Type B pancreatic cell (in vitro differentiated cells): ENCODE results near the gene CCDC124. TPM values are rescaled to one million over a fixed set of nuclear protein-coding genes. Genes with fewer than 3 reads are reported as not detected.
A peak's percentile ranks its signal among the peaks of the same experiment; 100 is the strongest.

ENCODE experiments used
- DNase-seq: peaks from one replicate; pipeline ENCODE4 v3.0.0; 2021; ENCODE audit warnings: mixed read lengths; ENCODE audit not compliant: unreplicated experiment; ENCODE audit errors: extremely low spot score
- H3K27ac Mint-ChIP-seq: 2 replicates; pipeline ENCODE4 v1.8.0; 2021; ENCODE audit warnings: mild to moderate bottlenecking, mixed read lengths
- H3K27me3 Mint-ChIP-seq: 2 replicates; pipeline ENCODE4 v1.8.0; 2021; ENCODE audit warnings: mixed read lengths
- H3K36me3 Mint-ChIP-seq: 2 replicates; pipeline ENCODE4 v1.8.0; 2021; ENCODE audit warnings: mixed read lengths
- H3K4me1 Mint-ChIP-seq: one replicate; pipeline ENCODE4 v1.8.0; 2021; ENCODE audit warnings: mixed read lengths; ENCODE audit not compliant: unreplicated experiment
- H3K4me3 Mint-ChIP-seq: 2 replicates; pipeline ENCODE4 v1.8.0; 2021; ENCODE audit warnings: mild to moderate bottlenecking, mixed read lengths
- H3K9me3 Mint-ChIP-seq: 2 replicates; pipeline ENCODE4 v1.8.0; 2021; ENCODE audit warnings: mixed read lengths
- total RNA-seq: library from RNA; stranded (reverse); gene quantifications from 2 replicates; pipeline ENCODE4 v1.2.1, GENCODE V29; 2021; ENCODE audit warnings: low replicate concordance
- TF ChIP-seq, protein P1 (sequence below): fragments of 200-600 bp; sonication (generic); conservative IDR thresholded peaks from 2 replicates; pipeline ENCODE4 v1.5.0; 2021; ENCODE audit warnings: antibody characterized with exemption, mild to moderate bottlenecking

Gene CCDC124
- total RNA-seq, 1 donor from 2014 or later, result 90.9 TPM

DNA sequence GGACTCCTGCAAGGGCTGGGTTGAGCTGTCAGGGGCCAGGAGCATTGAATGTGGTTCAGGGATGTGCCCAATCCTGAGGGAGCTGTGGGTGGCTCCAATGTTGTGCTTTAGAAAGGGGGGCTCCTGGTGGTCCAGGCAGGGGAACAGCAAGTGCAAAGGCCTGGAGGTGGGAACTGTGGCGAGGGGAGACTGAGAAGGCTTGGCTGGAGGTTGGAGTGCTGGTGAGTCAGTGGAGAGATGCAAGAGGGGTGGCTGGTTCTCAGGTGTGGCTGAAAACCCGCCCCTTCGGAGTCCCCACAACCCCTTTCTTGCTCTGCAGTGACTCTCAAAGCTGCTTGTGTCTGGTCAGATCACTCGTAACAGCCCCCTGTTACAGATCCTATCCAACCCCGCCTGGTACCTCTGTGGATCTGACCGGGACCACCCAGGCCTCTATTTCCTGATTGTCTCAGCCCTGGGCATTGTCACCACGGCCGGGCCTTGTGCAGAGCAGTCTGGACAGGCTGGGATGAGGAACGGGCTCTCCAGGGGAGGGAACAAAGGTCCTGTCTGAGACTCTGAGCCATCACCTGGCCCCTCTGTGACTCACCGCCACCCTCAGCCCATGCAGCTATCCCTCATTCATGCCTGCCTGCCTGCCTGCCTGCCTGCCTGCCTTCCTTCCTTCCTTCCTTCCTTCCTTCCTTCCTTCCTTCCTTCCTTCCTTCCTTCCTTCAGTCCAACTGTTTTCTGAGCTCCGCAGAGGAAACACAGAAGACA is 32.7 kb downstream of the CCDC124 start:
- H3K36me3 Mint-ChIP-seq, result no peaks in the 10 kb centered on the region
- peak overlapping the region; percentile 88 for H3K4me3 Mint-ChIP-seq
- H3K27me3 Mint-ChIP-seq, result peaks cover 21% of the 10 kb centered on the region
- H3K27ac Mint-ChIP-seq, result peak overlapping the region; percentile 53
- no peaks in the 10 kb centered on the region for H3K9me3 Mint-ChIP-seq
- TF ChIP-seq, protein P1, sequence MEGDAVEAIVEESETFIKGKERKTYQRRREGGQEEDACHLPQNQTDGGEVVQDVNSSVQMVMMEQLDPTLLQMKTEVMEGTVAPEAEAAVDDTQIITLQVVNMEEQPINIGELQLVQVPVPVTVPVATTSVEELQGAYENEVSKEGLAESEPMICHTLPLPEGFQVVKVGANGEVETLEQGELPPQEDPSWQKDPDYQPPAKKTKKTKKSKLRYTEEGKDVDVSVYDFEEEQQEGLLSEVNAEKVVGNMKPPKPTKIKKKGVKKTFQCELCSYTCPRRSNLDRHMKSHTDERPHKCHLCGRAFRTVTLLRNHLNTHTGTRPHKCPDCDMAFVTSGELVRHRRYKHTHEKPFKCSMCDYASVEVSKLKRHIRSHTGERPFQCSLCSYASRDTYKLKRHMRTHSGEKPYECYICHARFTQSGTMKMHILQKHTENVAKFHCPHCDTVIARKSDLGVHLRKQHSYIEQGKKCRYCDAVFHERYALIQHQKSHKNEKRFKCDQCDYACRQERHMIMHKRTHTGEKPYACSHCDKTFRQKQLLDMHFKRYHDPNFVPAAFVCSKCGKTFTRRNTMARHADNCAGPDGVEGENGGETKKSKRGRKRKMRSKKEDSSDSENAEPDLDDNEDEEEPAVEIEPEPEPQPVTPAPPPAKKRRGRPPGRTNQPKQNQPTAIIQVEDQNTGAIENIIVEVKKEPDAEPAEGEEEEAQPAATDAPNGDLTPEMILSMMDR, result no peak
- H3K4me1 Mint-ChIP-seq, result no peaks in the 10 kb centered on the region
- DNase-seq, result no peak

DNA sequence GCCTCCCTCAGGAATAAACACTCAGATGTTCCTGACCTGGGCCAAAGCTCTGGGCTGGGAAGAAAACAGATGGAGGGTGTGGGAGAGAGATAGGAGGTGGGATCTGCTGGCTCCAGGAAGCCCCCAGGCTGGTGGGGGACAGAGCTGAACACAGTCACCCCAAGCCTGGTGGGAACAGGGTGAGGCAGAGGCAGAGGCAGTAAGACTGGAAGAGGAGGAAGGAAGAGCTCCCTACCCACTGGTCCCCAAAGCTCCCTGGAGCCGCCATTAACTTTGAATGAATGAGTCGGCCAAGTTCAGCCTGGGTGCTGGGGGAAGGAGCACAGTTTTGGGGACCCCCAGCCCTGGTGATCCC is 33.3 kb downstream of the CCDC124 start:
- H3K27ac Mint-ChIP-seq, result peak overlapping the region; percentile 53
- H3K27me3 Mint-ChIP-seq, result peaks cover 21% of the 10 kb centered on the region
- TF ChIP-seq, protein P1, result no peak
- peak overlapping the region; percentile 88 for H3K4me3 Mint-ChIP-seq
- DNase-seq, result no peak
- H3K36me3 Mint-ChIP-seq, result no peaks in the 10 kb centered on the region
- no peaks in the 10 kb centered on the region for H3K4me1 Mint-ChIP-seq
- H3K9me3 Mint-ChIP-seq, result no peaks in the 10 kb centered on the region

DNA sequence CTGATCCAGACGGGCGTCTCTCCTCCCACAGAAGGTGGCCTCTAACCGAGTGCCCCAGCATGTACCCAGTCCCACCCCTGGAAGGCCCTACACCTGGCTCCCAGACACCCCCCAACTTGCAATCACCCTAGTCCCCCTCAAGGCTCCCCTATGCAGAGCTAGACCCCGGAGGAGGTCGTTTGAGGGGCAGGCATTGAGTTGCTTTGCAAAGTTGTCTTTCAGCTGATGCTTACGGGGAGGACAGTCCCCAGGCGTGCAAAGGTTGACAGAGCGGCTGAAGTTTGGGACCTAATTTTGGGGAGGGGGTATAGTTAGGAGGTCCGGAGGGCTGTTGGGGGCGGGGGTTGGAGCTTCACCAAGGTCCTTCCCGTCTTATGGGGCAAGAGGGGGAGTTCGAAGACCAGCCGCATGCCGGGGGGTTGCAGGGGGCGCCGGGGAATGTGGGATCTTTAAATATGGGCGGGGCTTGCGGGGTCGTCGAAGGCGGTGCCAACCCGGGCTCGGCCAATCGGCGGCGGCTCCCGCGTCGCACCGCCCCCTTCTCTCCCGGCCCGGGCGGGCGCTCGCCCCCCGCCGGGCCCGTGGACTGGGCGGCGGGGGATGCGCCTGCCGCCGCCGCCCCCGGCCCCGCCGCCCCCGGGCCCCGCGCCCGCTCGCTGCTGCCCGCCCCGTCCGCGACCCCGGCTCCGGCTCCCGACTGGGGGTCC is 33.9 kb downstream of the CCDC124 start, which contains the start of gene KCNN1:
Gene KCNN1 (plus strand): TSS at position 558 of the 707 bp plus-strand sequence. CDS start 6,782 bp downstream, outside the sequence.
- Mint-ChIP-seq H3K4me1 (no peaks in the 10 kb centered on the region), H3K4me3 (peak within 1 kb of the TSS; percentile 89), H3K27ac (peak within 1 kb of the TSS; percentile 69), H3K9me3 (no peaks in the 10 kb centered on the region), H3K27me3 (peaks cover 21% of the 10 kb centered on the region), H3K36me3 (no peaks in the 10 kb centered on the region)
- TF ChIP-seq, protein P1, result no peak
- no peak for DNase-seq

DNA sequence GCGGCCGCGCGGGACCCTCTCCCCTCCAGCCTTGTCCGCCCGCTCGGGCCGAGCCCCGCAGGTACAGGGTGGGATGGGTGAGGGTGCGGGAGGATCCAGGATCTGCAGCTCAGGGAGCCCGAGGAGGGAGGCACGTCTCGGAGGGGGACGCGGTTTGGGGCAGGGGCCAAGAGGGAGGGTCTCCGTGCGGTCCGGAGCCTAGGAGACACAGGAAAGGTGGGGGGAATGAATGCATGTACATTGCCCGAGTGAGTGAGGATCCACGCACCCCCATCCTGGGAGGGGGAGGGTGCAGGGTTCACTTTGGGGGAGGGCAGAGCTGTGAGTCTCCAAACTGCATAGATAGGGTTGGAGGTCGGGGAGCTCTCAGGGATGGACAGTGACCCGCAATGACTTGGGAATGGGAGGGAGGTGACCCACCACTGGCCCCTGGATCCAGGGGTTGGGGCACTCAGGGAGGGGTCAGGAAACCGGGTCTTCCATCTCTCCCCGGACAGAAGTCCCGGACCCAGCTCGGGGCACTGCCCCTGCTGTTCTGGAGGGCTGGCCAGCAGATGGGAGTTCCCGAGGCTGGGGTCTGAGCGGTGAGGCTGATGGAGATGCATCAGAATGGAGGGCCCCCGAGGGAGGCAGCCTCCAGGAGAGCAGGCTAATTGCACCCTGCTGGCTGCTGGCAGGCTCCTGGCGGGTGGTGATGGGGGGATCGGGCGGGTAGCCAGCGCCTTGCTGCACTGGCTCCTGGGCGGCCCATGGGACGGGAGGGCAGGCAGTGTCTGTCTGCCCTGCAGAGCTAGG is 34.6 kb downstream of the CCDC124 start:
- Mint-ChIP-seq H3K4me3 (peak overlapping the region; percentile 89), H3K36me3 (no peaks in the 10 kb centered on the region), H3K27me3 (peaks cover 21% of the 10 kb centered on the region), H3K4me1 (no peaks in the 10 kb centered on the region), H3K9me3 (no peaks in the 10 kb centered on the region), H3K27ac (peak overlapping the region; percentile 43)
- TF ChIP-seq, protein P1, result no peak
- no peak for DNase-seq

DNA sequence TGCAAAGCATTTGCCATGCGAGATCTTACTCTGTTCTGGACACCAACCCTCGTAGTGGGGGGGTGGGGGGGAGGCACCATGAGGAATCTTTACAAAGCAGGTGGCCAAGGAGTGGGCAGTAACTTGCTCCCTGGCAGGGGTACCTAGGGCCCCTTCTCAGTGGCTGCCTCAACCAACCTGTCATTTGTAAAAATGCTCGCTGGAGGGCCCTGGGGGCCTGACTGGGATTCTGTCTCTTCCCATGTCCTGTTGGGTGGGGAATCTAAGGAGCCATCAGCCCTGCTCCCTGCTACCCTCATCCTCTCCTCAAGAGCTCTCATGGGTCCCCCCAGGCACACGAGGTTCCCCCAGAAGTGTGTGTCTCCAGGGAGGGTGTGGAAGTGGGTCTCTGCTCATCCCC is 35.5 kb downstream of the CCDC124 start:
- peaks cover 3% of the 10 kb centered on the region for H3K36me3 Mint-ChIP-seq
- H3K4me3 Mint-ChIP-seq, result no peak overlapping the region
- no peak overlapping the region for H3K27ac Mint-ChIP-seq
- DNase-seq, result no peak
- no peaks in the 10 kb centered on the region for H3K4me1 Mint-ChIP-seq
- TF ChIP-seq, protein P1, result no peak
- peaks cover 21% of the 10 kb centered on the region for H3K27me3 Mint-ChIP-seq
- H3K9me3 Mint-ChIP-seq, result no peaks in the 10 kb centered on the region
